Cardiac muscle cell (in vitro differentiated cells and primary cell): ENCODE measurements around the gene RSRC1. TPM values are rescaled to one million over a fixed set of nuclear protein-coding genes. Genes with fewer than 3 reads are reported as not detected.
A peak's percentile ranks its signal among the peaks of the same experiment; 100 is the strongest.
"Not testable (repeated sequence)": the region's sequence is repeated elsewhere in the genome, so short reads cannot be mapped to it uniquely, and the experiment has no call there.

ENCODE experiments used
- DNase-seq, 2 donors: peaks; one replicate each; pipeline versions ENCODE4 v3.0.0 to v3.0.0-alpha.2; 2010 to 2017; ENCODE audit warnings: low read depth in 1 of 2, low spot score in 1 of 2
- H3K27ac ChIP-seq: fragments of 200-600 bp; sonication (generic); 2 replicates; pipeline ENCODE4 v1.5.1; 2016
- H3K27me3 ChIP-seq: fragments of 200-600 bp; sonication (generic); 2 replicates; pipeline ENCODE4 v1.6.0; 2016; ENCODE audit warnings: control low read depth
- H3K36me3 ChIP-seq: fragments of 200-600 bp; sonication (generic); 2 replicates; pipeline ENCODE4 v1.5.1; 2016; ENCODE audit warnings: control low read depth
- H3K4me1 ChIP-seq: fragments of 200-600 bp; sonication (generic); 2 replicates; pipeline ENCODE4 v1.8.1; 2017; ENCODE audit warnings: low read depth, mild to moderate bottlenecking, mixed run types
- H3K4me3 ChIP-seq: fragments of 200-600 bp; sonication (generic); 2 replicates; pipeline ENCODE4 v1.5.1; 2016; ENCODE audit warnings: mild to moderate bottlenecking
- H3K9me3 ChIP-seq: fragments of 200-600 bp; sonication (generic); 2 replicates; pipeline ENCODE4 v1.5.1; 2017; ENCODE audit warnings: low read depth, mild to moderate bottlenecking, control low read depth
- polyA plus RNA-seq: library from polyadenylated mRNA; unstranded; fragments of >200 nt; fragmentation: Nextera tagmentation; extraction: Ambion mirVana; gene quantifications from 2 replicates; pipeline ENCODE4 v1.2.1, GENCODE V29; 2016
- total RNA-seq: library from RNA; depleted of rRNA; stranded (reverse); fragments of >200 nt; gene quantifications from 2 replicates; pipeline ENCODE4 v1.2.3, GENCODE V29; 2016
- TF ChIP-seq, protein P1 (sequence below): IDR thresholded peaks from 2 replicates; pipeline ENCODE4 v1.5.1; 2012; ENCODE audit warnings: low read depth, mild to moderate bottlenecking, low read length

The RSRC1 gene
- total and polyA plus RNA-seq, 2 experiments from 2014 or later: 23.6 to 55.9 TPM

DNA sequence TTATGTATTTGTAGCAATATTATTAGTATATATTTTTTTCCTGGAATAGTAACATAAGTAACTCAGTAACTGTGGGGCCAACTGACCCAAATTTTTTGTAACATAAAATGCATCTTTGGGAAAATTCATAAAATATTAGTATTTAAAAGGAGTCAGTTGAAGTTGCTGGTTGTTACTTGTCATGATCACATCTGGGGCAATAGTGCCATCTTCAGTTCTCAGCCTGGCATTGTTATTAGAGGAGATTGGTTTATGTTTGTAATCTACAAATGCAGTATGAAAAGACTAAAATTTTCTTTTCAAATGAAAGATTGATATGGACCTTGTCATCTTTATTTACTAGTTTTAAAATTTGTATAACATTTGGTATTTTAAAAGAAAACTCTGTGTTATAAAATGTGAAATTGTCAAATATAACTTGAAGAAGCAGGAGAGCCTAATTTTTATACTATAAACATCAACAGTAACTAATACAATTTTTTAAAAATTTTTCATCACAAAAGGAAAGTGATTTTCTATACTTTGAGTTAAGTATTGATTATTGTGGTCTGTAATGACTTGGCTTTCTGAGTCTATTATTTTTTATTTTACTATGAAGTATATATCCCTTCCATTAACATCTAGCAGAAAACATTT lies 422.3 kb downstream of the RSRC1 start:
- TF ChIP-seq, protein P1, sequence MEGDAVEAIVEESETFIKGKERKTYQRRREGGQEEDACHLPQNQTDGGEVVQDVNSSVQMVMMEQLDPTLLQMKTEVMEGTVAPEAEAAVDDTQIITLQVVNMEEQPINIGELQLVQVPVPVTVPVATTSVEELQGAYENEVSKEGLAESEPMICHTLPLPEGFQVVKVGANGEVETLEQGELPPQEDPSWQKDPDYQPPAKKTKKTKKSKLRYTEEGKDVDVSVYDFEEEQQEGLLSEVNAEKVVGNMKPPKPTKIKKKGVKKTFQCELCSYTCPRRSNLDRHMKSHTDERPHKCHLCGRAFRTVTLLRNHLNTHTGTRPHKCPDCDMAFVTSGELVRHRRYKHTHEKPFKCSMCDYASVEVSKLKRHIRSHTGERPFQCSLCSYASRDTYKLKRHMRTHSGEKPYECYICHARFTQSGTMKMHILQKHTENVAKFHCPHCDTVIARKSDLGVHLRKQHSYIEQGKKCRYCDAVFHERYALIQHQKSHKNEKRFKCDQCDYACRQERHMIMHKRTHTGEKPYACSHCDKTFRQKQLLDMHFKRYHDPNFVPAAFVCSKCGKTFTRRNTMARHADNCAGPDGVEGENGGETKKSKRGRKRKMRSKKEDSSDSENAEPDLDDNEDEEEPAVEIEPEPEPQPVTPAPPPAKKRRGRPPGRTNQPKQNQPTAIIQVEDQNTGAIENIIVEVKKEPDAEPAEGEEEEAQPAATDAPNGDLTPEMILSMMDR: peak; percentile 65
- H3K36me3 ChIP-seq: no peaks in the 10 kb centered on the region
- H3K4me1 ChIP-seq: no peaks in the 10 kb centered on the region
- H3K9me3 ChIP-seq: no peaks in the 10 kb centered on the region
- H3K27me3 ChIP-seq: no peaks in the 10 kb centered on the region
- DNase-seq: peak; percentile 23 to 78
- H3K4me3 ChIP-seq: no peak overlapping the region
- H3K27ac ChIP-seq: no peak overlapping the region

DNA sequence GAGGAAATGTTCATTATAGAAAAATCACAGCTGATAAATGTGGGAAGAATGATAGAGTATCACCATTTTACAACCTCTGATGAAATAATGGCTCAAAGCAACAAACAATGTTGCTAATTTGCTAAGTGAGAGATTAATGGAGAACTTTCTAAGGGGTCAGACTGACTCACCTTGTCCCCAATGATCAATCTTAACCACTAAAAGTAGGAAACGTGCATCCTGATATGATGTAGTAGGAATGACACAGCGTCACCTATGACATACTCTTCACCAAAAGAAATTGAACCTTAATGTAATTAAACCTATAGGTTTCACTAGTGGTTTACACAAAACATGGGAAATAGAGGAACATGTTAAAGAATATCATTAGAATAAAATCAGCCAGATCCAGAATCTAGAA lies 426.0 kb downstream of the RSRC1 start:
- H3K4me1 ChIP-seq: no peaks in the 10 kb centered on the region
- TF ChIP-seq, protein P1: no peak

DNA sequence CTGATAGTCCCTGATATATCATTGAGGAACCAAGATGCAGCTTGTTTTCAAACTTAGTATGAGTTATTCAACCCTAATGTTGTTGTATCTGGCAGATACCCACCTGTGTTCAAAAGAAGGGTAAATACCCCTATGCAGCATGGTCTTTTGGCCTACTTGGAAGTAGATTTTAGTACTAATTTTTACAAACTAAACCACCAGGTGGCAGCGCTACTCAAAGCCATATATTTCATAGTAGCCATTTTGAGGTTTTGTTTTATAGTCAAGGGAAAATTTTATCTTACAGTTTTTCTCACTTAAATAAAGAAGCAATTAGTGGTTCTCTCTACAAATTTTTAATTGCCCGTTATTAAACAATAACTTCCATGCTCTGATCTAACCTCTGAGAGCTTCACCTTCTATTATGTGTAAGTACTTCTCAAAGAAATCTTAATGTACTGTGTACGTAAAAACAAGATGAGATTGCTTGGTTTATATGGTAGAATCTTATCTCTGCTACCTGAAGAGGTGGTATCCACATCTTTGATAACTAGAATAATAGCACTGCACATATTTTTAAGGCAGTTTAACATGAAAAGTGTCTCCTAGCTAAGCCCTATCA lies 429.6 kb downstream of the RSRC1 start:
- TF ChIP-seq, protein P1: peak; percentile 53
- peak; percentile 72 to 74 for DNase-seq
- H3K27me3 ChIP-seq: no peaks in the 10 kb centered on the region

More for the DNA sequence above, 426.0 kb downstream of the RSRC1 start:
- no peaks in the 10 kb centered on the region for H3K36me3 ChIP-seq
- no peaks in the 10 kb centered on the region for H3K9me3 ChIP-seq
- no peaks in the 10 kb centered on the region for H3K27me3 ChIP-seq
- no peak overlapping the region for H3K4me3 ChIP-seq
- no peak for DNase-seq
- no peak overlapping the region for H3K27ac ChIP-seq

GRCh38 chr3:158540066-158540465 lies 430.2 kb downstream of the RSRC1 start:
- no peaks in the 10 kb centered on the region for H3K9me3 ChIP-seq
- no peaks in the 10 kb centered on the region for H3K36me3 ChIP-seq
- no peaks in the 10 kb centered on the region for H3K4me1 ChIP-seq
- H3K27ac ChIP-seq: no peak overlapping the region
- DNase-seq: no peak
- no peak overlapping the region for H3K4me3 ChIP-seq
- H3K27me3 ChIP-seq: no peaks in the 10 kb centered on the region
- TF ChIP-seq, protein P1: no peak

More for the DNA sequence above, 429.6 kb downstream of the RSRC1 start:
- Histone ChIP-seq H3K4me3 (no peak overlapping the region), H3K36me3 (no peaks in the 10 kb centered on the region), H3K9me3 (no peaks in the 10 kb centered on the region), H3K27ac (no peak overlapping the region), H3K4me1 (no peaks in the 10 kb centered on the region)

DNA sequence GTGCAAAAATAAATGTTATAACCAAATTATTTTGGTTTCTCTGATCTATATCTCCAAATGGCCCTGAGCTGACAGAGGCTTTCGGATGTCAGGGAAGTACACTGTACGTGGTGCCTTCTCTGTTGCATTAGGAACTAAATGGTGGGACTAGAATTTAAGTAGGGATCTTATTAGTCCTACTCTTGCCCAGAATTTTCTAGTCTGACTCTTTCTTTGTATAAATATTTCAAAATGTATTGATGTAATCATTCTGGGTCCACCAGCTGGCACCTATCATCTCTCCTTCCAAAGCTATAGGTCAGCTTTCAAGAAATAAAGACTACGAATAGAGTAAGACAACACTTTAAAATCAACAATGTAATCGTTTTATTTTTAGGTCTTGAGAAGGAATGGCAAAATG lies 438.8 kb downstream of the RSRC1 start:
- Histone ChIP-seq H3K36me3 (no peaks in the 10 kb centered on the region), H3K4me3 (no peak overlapping the region), H3K9me3 (no peaks in the 10 kb centered on the region), H3K4me1 (no peaks in the 10 kb centered on the region), H3K27me3 (no peaks in the 10 kb centered on the region), H3K27ac (no peak overlapping the region)
- no peak for DNase-seq
- TF ChIP-seq, protein P1: no peak

GRCh38 chr3:158549938-158550337 lies 440.0 kb downstream of the RSRC1 start:
- H3K36me3 ChIP-seq, H3K27me3 ChIP-seq, H3K9me3 ChIP-seq, H3K27ac ChIP-seq, H3K4me3 ChIP-seq, H3K4me1 ChIP-seq, DNase-seq: not testable (repeated sequence)
